Limb (tissue), 2 donors: ENCODE data around the gene GJB6.
A peak's percentile ranks its signal among the peaks of the same experiment; 100 is the strongest.
"Not testable (repeated sequence)": the region's sequence is repeated elsewhere in the genome, so short reads cannot be mapped to it uniquely, and the experiment has no call there.

ENCODE experiments used
- DNase-seq, 2 donors: peaks; one replicate each; pipeline ENCODE4 v3.0.0-alpha.2; 2016; ENCODE audit errors: extremely low spot score in 2 of 2

GJB6 gene

GRCh38 chr13:20231839-20232555, at the start of gene GJB6:
Gene GJB6, minus strand, starts transcription at chr13:20232319. Its CDS starts 8,839 bp downstream, at chr13:20223480.
- DNase-seq, result peak in 1 of 2 donors; percentile 52

- not testable (repeated sequence) for DNase-seq
These were observed 44.8 kb upstream of the GJB6 start for GRCh38 chr13:20276901-20277300.

- no peak for DNase-seq
These were observed 42.3 kb upstream of the GJB6 start for GRCh38 chr13:20274466-20274865.

GRCh38 chr13:20272588-20273171, 40.6 kb upstream of the GJB6 start:
- DNase-seq, result no peak

- DNase-seq, result no peak
These were observed 40.0 kb upstream of the GJB6 start for GRCh38 chr13:20272104-20272503.

GRCh38 chr13:20271441-20271840, 39.3 kb upstream of the GJB6 start:
- DNase-seq, result no peak

- DNase-seq, result peak; percentile 8 to 47
These were observed 38.2 kb upstream of the GJB6 start for GRCh38 chr13:20270163-20270865.

GRCh38 chr13:20264271-20265018, 32.3 kb upstream of the GJB6 start:
- no peak for DNase-seq

GRCh38 chr13:20263393-20264044, 31.4 kb upstream of the GJB6 start:
- DNase-seq, result no peak

- DNase-seq, result no peak
These were observed 26.8 kb upstream of the GJB6 start for GRCh38 chr13:20258963-20259288.

- DNase-seq, result no peak
These were observed 26.3 kb upstream of the GJB6 start for GRCh38 chr13:20258208-20258962.

GRCh38 chr13:20254076-20254475, 22.0 kb upstream of the GJB6 start:
- DNase-seq, result no peak

- DNase-seq, result no peak
These were observed 17.8 kb upstream of the GJB6 start for GRCh38 chr13:20249913-20250312.

GRCh38 chr13:20247963-20248362, 15.8 kb upstream of the GJB6 start:
- no peak for DNase-seq

GRCh38 chr13:20247403-20247802, 15.3 kb upstream of the GJB6 start:
- DNase-seq, result no peak

GRCh38 chr13:20241593-20241992, 9.5 kb upstream of the GJB6 start:
- DNase-seq, result no peak

GRCh38 chr13:20239748-20240147, 7.6 kb upstream of the GJB6 start:
- no peak for DNase-seq

- DNase-seq, result no peak
These were observed 598 bp upstream of the GJB6 start for GRCh38 chr13:20232556-20233277.

GRCh38 chr13:20230913-20231838, 943 bp downstream of the GJB6 start:
- DNase-seq, result no peak
